ENCODE results near the gene PCBP1. TPM values are rescaled to one million over a fixed set of nuclear protein-coding genes. Genes with fewer than 3 reads are reported as not detected.

PCBP1 gene
- 235 TPM for polyA plus RNA-seq (2012; ENCODE audit: low read depth, missing spikeins)

DNA sequence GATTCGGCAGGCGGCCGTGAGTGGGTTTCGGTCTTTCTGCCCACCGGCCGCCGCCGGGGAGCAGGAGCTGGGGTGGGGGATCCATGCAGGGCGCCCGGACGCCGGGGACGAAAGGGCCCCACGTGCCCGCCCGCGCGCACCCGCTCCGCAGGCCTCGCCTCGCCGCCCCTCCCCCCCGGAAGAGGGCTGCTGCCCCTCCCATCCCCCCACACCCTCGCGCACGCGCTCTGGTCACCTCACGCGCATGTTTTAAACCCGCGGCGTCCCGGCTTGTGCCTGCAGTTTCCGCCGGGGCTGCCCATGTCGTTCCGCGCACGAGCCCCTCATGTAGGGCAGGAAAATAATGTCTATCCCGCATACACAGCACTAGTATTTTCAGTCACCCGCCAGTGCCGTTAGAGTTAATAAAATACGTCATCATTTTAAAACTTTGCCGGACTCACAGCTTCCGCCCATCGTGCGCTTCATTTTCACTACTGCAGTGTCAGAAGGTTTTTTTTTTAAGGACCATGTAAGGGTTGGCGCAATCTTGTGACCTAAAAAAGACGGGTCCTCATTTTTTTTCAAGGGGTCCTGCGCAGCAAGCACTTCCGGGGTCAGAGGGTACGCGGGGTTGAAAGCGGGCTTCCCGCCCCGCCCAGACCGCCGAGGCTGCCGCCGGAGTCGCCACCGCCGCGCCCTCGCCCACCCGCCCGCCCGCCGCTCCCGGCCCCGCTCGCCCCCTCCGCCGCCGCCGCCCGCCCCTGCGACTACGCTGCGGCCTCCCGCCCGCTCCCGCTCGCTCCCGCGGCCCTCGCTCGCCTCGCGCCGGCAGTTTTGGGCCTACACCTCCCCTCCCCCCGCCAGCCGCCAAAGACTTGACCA, at the start of gene PCBP1:
Gene PCBP1, plus strand, starts transcription at position 640 of the 864 bp plus-strand sequence. CDS start 267 bp downstream, outside the sequence.
- peak; percentile 12; the same call in 1 of the 2 replicates for TF ChIP-seq POLR2AphosphoS5 (IDR thresholded peaks at IDR 0.05; ENCODE audit: low read depth, low read length)
- no peak for TF ChIP-seq PAX5 (IDR thresholded peaks at IDR 0.05; ENCODE audit: insufficient read depth, low read length, severe bottlenecking)
- no peak; the same call in 1 of the 2 replicates for TF ChIP-seq POU2F2 (IDR thresholded peaks at IDR 0.05; ENCODE audit: low read depth, low read length)
- no peak for TF ChIP-seq SPI1 (IDR thresholded peaks at IDR 0.05; ENCODE audit: low read depth, low read length)
- TF ChIP-seq TAF1 (IDR thresholded peaks at IDR 0.05; ENCODE audit: low read depth, low read length), result no peak; the same call in 1 of the 2 replicates
- 0 out of 2 replicates have a peak, but pooled peaks have one; percentile 20 for TF ChIP-seq POLR2A (IDR thresholded peaks at IDR 0.05; ENCODE audit: low read depth, low read length)
- peak; percentile 69 for FAIRE-seq
- peak; percentile 82 for DNase-seq (ENCODE audit: insufficient read length, low spot score)

- DNase-seq (ENCODE audit: insufficient read length, low spot score) (no peak), FAIRE-seq (no peak)
- TF ChIP-seq POLR2A (IDR thresholded peaks at IDR 0.05; ENCODE audit: low read depth, low read length), result no peak
- no peak for TF ChIP-seq POLR2AphosphoS5 (IDR thresholded peaks at IDR 0.05; ENCODE audit: low read depth, low read length)
- no peak for TF ChIP-seq TAF1 (IDR thresholded peaks at IDR 0.05; ENCODE audit: low read depth, low read length)
- no peak for TF ChIP-seq SPI1 (IDR thresholded peaks at IDR 0.05; ENCODE audit: low read depth, low read length)
- TF ChIP-seq POU2F2 (IDR thresholded peaks at IDR 0.05; ENCODE audit: low read depth, low read length), result no peak
- no peak for TF ChIP-seq PAX5 (IDR thresholded peaks at IDR 0.05; ENCODE audit: insufficient read depth, low read length, severe bottlenecking)
Observed at GRCh38 chr2:70039366-70039765, 47.9 kb upstream of the PCBP1 start.

- TF ChIP-seq SPI1 (IDR thresholded peaks at IDR 0.05; ENCODE audit: low read depth, low read length) (no peak), POU2F2 (IDR thresholded peaks at IDR 0.05; ENCODE audit: low read depth, low read length) (no peak), PAX5 (IDR thresholded peaks at IDR 0.05; ENCODE audit: insufficient read depth, low read length, severe bottlenecking) (no peak), POLR2A (IDR thresholded peaks at IDR 0.05; ENCODE audit: low read depth, low read length) (no peak), POLR2AphosphoS5 (IDR thresholded peaks at IDR 0.05; ENCODE audit: low read depth, low read length) (no peak)
- DNase-seq (ENCODE audit: insufficient read length, low spot score) (no peak), FAIRE-seq (no peak)
Observed at GRCh38 chr2:70041663-70042062, 45.6 kb upstream of the PCBP1 start.

GRCh38 chr2:70042246-70042645, 45.0 kb upstream of the PCBP1 start:
- TF ChIP-seq POU2F2 (IDR thresholded peaks at IDR 0.05; ENCODE audit: low read depth, low read length) (no peak), SPI1 (IDR thresholded peaks at IDR 0.05; ENCODE audit: low read depth, low read length) (no peak), TAF1 (IDR thresholded peaks at IDR 0.05; ENCODE audit: low read depth, low read length) (no peak), PAX5 (IDR thresholded peaks at IDR 0.05; ENCODE audit: insufficient read depth, low read length, severe bottlenecking) (no peak), POLR2A (IDR thresholded peaks at IDR 0.05; ENCODE audit: low read depth, low read length) (no peak), POLR2AphosphoS5 (IDR thresholded peaks at IDR 0.05; ENCODE audit: low read depth, low read length) (no peak)
- no peak for DNase-seq (ENCODE audit: insufficient read length, low spot score)
- FAIRE-seq, result no peak

DNA sequence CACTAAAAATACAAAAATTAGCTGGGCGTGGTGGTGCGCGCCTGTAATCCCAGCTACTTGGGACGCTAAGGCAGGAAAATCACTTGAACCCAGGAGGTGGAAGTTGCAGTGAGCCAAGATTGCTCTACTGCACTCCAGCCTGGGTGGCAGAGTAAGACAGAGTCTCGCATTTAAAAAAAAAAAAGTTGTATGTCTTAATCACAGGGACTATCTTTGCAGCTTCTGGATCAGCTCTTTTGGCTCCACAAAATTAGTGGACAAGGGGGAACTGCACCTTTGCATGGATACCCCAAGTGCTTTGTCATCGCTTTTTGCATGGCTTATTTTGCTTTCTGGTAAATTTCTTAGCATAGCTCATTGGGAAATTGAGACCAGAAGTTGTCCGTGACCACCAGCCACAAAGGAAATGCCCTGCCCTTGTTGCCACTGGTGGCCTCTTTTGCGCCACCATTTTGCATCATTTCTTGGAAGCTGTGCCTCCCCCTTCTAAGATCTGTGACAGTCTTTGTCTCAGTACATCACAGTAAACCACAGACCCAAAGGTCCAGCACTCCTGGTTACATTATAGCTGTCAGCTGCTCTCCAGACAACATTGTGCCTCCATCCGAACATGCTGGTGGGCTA, 43.9 kb upstream of the PCBP1 start:
- TF ChIP-seq PAX5 (IDR thresholded peaks at IDR 0.05; ENCODE audit: insufficient read depth, low read length, severe bottlenecking) (no peak), POU2F2 (IDR thresholded peaks at IDR 0.05; ENCODE audit: low read depth, low read length) (no peak), POLR2A (IDR thresholded peaks at IDR 0.05; ENCODE audit: low read depth, low read length) (no peak), TAF1 (IDR thresholded peaks at IDR 0.05; ENCODE audit: low read depth, low read length) (no peak)
- no peak for FAIRE-seq
- no peak for DNase-seq (ENCODE audit: insufficient read length, low spot score)

DNA sequence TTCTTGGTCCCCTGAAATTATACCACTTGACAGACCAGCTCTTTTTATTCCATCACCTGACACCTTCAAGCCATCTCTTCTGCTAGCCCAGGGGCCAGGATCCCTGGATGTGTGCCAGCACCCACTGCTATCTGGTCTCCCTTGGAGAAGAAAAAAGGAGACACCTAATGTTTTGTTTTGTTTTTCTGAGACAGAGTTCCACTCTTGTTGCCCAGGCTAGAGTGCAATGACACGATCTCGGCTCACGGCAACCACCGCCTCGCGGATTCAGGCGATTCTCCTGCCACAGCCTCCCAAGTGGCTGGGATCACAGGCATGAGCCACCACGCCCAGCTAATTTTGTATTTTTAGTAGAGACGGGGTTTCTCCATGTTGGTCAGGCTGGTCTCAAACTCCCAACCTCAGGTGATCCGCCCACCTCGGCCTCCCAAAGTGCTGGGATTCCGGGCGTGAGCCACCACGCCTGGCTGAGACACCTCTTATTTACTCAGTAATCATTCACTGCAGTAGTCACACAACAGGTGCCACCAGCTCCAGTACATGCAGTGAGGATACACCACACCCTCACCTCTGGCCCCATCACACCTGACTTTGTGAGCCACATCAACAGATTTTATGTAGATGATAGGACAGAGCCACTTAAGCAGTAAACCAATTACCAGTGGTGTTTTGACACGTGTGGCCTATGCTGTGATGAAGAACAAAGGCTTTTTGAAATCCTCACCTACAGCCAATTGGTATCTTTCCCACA, 42.8 kb upstream of the PCBP1 start:
- TF ChIP-seq SPI1 (IDR thresholded peaks at IDR 0.05; ENCODE audit: low read depth, low read length) (no peak), POLR2A (IDR thresholded peaks at IDR 0.05; ENCODE audit: low read depth, low read length) (0 out of 2 replicates have a peak, but pooled peaks have one; percentile 5)
- FAIRE-seq (no peak), DNase-seq (ENCODE audit: insufficient read length, low spot score) (no peak)

- DNase-seq (ENCODE audit: insufficient read length, low spot score), result no peak
- no peak for TF ChIP-seq PAX5 (IDR thresholded peaks at IDR 0.05; ENCODE audit: insufficient read depth, low read length, severe bottlenecking)
- TF ChIP-seq SPI1 (IDR thresholded peaks at IDR 0.05; ENCODE audit: low read depth, low read length), result no peak
- no peak for TF ChIP-seq POU2F2 (IDR thresholded peaks at IDR 0.05; ENCODE audit: low read depth, low read length)
- TF ChIP-seq TAF1 (IDR thresholded peaks at IDR 0.05; ENCODE audit: low read depth, low read length), result no peak
- TF ChIP-seq POLR2AphosphoS5 (IDR thresholded peaks at IDR 0.05; ENCODE audit: low read depth, low read length), result no peak
- TF ChIP-seq POLR2A (IDR thresholded peaks at IDR 0.05; ENCODE audit: low read depth, low read length), result no peak
- no peak for FAIRE-seq
Observed at GRCh38 chr2:70045405-70045804, 41.9 kb upstream of the PCBP1 start.

DNA sequence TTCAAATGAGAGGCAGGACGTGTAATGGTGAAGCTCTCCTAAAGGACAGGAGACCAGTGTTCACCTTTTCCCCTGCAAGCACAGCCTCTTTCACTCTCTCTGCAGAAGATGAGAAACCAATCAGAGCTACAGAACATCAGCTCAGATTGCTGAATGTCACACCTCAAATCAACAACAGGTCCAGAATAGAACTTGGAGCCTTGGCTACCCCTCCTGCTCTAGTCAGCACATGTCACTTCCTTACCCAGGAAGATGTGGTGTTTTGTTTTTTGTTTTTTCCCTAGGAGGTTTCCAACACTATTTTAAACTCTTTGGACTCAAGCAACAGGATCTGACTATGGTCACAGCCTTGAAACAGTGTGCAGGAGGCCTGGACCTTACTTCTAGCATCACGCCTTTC, 41.3 kb upstream of the PCBP1 start:
- TF ChIP-seq SPI1 (IDR thresholded peaks at IDR 0.05; ENCODE audit: low read depth, low read length) (no peak), POLR2AphosphoS5 (IDR thresholded peaks at IDR 0.05; ENCODE audit: low read depth, low read length) (no peak), PAX5 (IDR thresholded peaks at IDR 0.05; ENCODE audit: insufficient read depth, low read length, severe bottlenecking) (no peak), POU2F2 (IDR thresholded peaks at IDR 0.05; ENCODE audit: low read depth, low read length) (no peak), TAF1 (IDR thresholded peaks at IDR 0.05; ENCODE audit: low read depth, low read length) (no peak), POLR2A (IDR thresholded peaks at IDR 0.05; ENCODE audit: low read depth, low read length) (no peak)
- FAIRE-seq (no peak), DNase-seq (ENCODE audit: insufficient read length, low spot score) (no peak)

DNA sequence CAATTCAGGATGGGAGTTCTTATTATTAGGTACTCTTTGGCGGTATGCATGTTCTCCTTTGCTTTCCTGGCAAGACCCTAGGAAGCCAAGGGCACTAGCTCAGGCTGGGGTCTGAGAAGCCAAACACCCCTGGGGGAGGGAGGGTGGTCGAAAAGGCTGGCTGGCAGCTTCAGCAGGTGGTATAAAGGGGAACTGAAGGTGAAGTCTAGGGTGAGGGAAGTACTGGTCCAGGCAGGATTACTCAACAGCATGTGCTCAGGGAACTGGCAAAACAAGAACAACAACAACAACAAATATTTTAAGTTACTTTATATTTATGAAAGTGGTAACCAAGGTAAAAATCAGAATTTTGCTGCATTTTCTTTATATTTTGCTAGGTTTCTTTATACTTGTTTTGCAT, 40.7 kb upstream of the PCBP1 start:
- FAIRE-seq (no peak), DNase-seq (ENCODE audit: insufficient read length, low spot score) (no peak)
- TF ChIP-seq TAF1 (IDR thresholded peaks at IDR 0.05; ENCODE audit: low read depth, low read length), result no peak
